HG02973 (cell line): ENCODE results near the gene TRMT11.
"Not testable (repeated sequence)": the region's sequence is repeated elsewhere in the genome, so short reads cannot be mapped to it uniquely, and the experiment has no call there.

Experiments used
- ATAC-seq: cut with Tn5 transposase; IDR thresholded peaks from one replicate; pipeline ENCODE4 v1.9.1; 2021; ENCODE audit warnings: moderate library complexity; ENCODE audit not compliant: unreplicated experiment

TRMT11 gene

DNA sequence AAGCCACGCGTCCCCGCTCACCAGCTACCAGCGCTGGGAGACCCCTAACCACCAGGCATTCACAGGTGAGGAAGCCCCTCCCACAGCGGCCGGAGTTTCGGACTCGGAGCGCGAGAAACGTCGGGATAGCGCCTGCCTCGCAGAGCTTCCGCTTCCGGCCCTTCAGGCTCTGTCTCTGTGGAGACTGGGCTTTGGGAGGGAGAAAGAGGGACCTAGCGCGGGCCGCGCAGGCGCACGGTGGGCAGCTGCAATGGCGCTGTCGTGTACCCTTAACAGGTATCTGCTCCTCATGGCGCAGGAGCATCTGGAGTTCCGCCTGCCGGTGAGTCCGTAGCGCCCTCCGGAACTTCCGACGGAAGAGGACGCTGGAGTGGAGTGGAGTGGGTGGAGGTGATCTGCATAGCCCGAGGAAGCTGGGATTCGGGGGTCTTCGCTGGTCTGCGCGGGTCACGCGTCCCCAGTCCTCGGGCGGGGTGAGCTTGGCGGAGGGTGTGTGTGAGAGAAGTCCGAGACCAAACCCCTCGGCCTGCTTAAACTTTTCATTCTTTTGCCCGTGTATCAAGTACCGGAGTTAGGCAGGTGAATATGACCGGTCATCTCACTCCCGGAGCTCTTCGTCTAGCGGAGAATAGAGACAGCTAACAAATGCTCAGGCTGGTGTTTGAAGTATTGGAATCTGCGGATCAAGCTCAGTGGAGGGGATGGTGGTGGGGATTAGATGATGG is at the start of gene TRMT11:
Gene TRMT11 (plus strand): TSS at position 240 of the 725 bp plus-strand sequence. CDS start 11 bp downstream, at position 251.
- ATAC-seq, result peak; percentile 96

DNA sequence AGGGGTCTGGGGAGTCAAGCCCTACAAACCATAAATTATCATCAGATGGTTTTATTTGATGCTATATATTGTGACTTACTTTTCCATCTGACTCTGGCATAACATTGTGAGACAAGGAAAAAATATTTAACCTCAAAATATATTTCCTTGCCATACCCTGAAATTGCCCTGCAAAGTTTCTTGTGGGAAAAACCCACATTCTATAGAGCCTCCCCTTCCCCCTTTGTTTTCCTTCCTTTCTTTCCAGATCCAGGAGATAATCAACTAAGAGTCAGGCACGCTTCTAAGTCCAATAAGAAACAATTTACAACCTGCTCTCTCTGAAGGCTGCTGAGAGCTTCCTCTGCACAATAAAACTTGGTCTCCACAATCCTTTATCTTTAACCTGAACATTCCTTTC is 47.3 kb upstream of the TRMT11 start:
- no peak for ATAC-seq

DNA sequence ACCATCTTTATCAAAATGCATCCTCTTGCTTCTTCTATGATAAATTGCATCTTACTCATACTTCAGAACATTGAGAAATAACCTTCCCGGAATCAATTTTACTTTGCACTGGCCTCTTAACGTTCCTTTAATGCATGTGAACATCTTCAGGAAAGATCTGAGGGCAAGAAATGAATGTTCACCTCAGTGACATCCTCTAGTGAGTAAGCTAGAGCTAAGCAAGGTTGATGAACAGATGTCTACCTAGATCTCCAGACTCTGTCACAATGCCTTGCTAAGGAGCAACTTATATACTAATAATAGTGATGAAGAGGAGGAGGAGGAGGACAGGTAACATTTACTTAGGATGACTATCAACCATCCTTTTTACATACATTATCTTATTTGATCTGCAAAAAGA is 46.5 kb upstream of the TRMT11 start:
- no peak for ATAC-seq

DNA sequence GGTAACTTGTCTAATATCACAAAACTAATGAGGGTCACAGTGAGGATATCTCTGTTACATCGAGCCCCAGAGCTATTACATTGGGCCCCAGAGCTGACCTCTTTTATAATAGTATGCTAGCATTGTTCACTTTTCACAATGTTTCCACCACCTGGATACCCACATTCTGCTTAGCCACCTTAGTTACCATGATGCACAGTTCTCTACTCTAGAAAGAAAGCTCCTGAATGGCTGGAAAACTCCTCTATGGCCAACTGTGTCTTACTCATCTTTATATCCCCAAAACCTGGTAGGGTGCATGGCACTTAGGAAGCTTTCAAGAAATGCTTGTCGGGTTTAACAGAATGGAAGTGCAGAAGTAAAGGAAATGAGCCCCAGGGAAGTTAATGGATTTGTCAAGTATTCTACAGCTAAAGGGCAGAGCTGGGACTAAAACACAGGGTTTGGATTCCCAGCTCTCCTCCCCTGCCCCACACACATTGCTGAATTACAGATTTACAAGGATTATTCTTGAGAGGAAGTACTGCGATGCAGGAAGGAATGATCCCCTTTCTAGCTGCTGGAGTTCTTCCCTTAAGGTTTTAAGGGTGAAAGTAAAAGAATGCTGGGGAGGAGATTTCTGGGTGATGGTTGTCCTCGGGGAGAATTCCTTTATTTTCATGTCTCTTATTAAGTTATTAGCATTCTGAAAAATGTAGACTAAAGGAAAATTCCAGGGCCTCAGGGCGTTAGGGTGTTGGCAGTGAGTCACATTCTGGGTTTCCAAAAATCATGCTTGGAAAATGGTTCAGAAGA is 45.9 kb upstream of the TRMT11 start:
- no peak for ATAC-seq

DNA sequence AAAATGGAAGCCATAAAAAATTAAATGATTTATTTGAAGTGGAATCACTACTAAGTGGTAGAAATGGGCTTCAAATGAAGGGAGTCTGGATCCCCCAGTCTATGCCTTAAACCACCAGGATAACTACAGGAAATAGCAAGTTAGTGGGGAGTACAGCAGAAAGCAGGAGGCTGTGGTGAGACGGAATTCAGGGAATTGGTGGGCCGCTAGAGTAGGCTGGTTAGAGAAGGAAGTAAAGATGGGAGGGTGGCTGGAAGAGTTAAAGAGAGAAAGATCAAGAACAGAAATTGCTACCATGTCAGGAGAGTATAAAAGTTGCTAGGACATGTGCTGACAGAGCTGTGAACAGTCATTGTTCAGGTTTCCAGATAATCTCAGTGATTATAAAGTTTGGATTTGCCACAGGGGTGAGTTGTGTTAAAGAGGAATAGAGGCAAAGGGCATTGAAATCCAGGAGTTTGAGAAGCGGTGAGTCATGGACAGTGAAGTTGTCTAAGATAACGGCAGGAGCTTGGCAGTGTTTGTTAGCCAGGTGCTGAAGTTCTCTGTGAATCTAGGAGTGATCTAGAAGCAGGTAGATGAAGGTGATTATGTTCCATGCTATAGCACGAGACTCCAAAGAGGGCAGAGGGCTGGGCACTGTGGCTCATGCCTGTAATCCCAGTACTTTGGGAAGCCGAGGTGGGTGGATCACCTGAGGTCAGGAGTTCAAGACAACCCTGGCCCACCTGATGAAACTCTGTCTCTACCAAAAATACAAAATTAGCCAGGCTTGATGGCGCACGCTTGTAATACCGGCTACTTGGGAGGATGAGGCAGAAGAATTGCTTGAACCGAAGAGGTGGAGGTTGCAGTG is 43.4 kb upstream of the TRMT11 start:
- ATAC-seq, result no peak

DNA sequence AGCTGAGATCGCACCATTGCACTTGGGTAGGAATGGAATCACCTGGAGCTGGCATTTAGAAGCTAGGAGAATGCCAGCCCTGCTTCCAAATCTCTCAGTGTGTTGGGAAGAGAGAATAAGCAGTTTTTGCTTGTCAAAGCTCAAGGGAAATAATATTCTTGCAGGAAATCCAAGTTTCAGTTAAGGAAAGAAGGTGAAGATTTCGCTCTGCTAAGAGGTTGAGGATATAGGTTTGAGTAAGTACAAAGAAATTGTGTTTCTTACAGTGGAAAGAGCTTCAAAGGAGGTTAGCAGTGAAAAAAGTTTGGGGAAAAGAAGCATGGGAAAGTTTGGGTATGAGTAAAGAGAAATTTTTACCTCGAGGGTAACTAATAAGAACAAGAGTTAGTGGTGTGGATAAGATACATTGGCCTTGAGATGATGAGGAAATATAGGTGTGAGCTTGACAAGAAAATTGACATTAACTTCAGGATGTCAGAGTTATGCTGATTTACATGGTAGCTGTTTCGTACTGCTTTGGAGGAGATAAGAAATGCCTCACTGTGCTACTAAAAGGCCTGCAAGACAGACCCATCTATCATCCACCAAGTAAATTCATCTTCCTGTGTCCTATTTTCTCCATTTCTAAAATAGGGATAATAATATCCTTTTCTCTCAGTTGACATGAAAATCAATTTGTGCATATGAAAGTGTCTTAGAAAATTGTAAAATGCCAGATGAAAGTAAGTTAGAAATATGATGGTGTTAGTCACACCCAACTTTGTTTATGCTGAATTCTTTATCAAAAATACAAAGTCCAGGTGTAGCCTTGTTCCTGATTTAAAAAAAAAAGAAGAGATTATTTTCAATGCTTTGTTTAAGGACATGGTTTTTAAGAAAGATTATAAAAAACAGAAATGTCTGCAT is 42.6 kb upstream of the TRMT11 start:
- no peak for ATAC-seq

DNA sequence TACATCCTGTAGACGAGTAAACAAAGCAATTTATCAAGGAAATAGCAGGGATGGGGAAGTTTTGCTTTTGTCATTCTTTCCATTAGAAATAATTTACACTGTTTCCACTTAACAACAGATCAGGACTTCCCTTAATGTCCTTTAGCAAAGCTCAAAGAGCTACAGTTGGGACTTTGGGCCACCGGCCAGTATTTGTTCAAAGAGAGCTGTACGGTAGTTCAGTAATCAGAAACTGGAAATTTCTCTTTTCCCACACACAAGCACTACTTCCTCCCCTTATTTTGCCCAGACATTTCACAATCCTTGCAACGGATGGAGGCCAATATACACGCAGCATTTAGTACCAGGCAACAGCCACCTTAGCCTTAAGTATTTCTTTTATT is 41.9 kb upstream of the TRMT11 start:
- no peak for ATAC-seq

DNA sequence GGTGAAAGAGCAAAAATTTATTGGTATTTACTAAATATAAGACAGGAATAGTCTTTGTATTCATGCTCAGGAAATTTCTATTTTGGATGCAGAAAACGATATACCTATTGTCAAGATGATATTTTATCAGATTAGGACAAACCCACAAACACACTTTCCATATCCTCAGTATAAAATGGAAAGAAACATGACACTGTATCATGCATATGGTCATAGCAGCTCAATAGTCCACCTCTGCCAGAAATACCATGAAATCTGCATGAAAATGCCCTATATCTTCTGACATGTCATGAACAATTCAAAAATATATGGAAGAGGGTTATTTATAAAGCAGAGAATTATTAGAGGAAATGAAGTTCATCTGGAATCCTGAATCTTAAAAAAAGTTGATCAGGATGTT is 41.4 kb upstream of the TRMT11 start:
- no peak for ATAC-seq

DNA sequence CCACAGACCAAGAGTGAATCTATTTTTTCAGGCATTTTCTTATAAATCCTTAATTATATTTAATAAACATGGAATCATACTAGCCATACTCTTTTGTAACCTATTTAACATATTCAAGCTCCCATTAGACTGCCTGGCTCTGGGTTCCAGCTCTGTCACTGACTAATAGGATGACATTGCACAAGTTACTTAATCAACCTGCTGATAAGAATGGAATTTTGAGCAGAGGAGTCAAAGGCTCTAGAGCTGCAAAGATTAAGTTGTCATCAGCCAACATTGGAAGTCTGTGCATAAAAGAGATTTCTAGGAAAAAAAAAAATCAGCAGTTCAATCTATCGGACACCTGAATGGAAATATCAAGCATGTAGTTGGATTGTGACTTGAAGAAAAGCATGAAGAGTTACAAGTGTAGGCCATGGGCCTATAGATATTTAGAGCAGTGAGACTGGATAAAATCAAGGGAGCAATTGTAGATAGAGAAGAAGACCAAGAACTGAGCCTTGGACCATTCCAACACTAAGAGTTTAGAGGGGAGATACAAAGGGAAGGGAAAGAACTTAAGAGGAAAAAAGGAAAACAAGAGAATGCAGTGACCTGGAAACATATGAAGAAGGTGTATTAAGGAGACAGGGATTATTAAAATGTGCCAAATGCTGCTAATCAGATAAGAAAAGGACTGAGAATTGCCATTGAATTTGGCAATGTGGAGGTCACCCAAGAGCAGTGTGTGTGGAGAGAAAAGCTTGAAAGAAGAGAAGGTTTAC is 40.8 kb upstream of the TRMT11 start:
- no peak for ATAC-seq

DNA sequence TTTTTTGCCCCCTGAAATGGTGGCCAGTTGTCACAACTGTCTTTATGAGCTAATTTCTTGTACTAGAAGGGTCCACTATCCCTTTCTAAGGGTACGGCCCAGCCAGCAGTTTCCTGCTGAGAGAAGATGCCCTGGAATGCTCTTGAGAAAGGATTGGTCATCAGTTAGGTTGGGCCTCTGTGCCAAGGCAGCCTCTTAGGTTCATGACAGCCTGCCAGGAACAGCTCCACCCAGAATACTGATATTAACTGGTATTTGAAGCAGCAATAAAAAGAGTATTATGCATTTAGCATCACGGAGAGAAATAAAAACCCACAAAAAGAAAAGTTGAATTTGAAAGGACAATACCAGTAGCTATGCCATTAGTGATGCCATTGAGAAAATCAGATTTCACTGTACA is 38.7 kb upstream of the TRMT11 start:
- ATAC-seq, result no peak

DNA sequence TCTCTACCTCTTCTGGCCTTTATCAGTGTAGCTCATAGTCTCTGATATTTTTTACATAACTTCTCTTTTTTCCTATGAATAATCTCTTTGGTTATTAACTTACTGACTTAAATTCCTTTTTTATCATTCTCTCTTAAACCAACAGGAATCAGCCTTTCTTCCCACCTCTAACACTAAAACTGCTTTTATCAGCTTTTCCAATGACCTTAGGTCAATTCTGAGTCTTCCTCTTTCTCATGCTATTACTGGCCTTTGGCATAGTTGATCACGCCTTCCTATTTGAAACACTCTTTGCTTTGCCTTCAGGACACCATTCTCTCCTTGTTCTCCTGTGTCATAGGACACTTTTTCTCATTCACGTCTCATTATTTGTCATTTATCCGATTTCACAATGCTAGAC is 37.9 kb upstream of the TRMT11 start:
- no peak for ATAC-seq

DNA sequence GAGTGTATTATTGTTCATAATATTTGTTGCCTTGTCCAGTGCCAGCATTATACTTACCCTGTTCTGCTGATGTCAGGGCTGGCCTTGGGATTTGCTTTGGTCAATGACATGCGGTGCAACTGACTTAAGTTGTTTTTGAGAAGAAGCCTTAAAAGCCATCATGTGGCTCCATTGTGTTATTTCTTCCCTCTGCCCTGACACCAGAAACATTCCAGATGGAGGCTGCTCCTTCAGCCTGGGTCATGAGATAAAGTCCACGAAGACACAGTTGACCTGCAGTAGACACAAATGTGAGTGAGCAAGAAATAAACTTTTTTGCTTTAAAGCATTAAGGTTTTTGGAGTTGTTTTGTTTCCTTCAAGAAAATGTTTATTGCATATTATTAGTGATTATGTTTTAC is 37.3 kb upstream of the TRMT11 start:
- ATAC-seq, result no peak

DNA sequence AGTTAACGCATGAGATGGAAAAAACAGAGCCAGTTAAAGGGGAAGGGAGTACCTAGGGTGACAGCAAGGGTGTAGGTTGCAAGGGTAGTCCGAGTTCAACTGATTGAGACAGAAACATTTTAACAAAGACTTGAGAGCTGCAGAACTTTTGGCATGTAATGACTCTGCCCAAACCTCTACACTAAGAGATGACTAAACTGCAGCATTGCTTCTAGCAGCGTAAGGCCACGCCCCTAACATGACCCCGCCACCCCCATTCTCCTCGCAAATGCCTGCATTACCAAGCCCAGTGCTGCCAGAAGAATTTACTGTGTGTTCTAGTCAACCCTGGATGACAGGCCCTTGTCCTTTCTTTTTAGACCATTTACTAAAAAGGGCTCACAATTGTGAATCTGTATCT is 36.0 kb upstream of the TRMT11 start:
- no peak for ATAC-seq

DNA sequence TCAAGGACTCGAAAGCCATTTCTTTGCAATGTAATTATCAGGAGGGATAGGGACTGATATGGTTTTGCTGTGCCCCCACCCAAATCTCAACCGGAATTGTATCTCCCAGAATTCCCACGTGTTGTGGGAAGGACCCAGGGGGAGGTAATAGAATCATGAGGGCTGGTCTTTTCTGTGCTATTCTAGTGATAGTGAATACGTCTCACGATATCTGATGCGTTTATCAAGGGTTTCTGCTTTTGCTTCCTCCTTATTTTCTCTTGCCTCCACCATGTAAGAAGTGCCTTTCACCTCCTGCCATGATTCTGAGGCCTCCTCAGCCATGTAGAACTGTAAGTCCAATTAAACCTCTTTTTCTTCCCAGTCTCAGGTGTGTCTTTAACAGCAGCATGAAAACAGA is 35.6 kb upstream of the TRMT11 start:
- not testable (repeated sequence) for ATAC-seq

DNA sequence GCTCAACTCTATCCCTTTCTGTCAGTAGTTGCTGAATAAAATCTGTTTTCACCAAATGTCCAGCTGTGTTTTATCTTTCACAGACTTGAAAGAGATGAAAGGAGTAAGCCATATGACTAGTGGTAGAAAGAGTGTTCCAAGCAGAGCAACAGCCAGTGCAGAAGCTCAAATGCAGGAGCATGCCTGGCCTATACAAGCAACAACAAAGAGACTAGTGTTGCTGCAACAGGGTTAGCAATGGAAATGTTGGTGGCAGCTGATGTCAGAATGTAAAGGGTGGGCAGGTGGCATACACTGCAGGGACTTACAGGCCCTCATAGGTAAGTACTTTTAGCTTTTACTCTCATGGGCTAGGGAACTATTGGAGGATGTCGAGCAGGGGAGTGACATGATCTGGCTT is 35.0 kb upstream of the TRMT11 start:
- ATAC-seq, result no peak

DNA sequence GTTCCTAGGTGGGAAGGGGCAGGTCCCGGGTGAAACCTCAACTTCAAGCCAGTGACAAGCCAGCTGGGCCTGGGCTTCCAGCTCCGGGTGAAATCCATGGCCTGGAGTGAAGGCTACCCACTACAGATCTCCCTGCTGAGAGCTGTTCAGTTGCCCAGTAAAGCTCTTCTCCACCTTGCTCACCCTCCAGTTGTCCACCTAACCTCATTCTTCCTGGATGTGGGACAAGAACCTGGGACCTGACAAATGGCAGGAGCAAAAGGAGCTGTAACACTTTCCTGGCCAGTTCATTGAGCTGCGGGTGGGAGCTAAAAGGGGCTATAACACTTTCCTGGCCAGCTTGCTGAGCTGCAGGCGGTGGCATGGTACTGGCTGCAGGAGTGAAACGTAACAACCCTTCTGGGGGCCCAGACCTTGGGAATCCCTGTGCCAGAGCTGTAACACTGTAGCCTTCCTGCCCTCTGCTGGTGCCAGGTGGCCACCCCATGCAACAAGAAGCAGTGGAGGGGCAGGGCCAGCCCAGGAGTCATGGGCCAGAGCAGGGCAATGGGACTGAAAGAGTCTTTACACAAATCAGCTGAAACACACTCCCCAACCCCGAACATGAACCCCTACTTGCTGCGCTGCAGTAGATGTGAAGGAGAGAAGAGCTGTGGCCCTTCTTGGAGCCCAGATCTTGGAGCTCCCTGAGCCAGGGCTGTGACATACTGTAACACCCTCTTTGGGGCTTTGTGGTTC is 33.4 kb upstream of the TRMT11 start:
- ATAC-seq, result no peak

DNA sequence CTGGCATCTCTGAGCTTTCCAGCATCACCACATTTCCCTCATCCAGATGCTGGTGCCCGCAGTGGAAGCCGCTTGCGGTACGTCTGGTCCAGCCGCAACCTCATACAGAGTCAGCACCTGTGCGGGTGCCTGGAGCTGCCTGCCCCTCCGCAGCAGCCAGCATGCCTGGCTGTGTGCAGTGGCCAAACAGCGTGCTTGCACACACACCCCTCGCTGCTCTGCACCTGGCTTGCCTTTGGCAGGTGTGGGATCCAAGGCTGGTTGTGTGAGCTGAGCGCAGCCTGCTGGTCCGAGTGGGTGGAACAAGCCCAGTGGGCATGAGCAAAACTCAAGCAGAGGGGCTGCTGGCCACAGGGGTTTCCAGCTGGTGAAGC is 32.9 kb upstream of the TRMT11 start:
- no peak for ATAC-seq

DNA sequence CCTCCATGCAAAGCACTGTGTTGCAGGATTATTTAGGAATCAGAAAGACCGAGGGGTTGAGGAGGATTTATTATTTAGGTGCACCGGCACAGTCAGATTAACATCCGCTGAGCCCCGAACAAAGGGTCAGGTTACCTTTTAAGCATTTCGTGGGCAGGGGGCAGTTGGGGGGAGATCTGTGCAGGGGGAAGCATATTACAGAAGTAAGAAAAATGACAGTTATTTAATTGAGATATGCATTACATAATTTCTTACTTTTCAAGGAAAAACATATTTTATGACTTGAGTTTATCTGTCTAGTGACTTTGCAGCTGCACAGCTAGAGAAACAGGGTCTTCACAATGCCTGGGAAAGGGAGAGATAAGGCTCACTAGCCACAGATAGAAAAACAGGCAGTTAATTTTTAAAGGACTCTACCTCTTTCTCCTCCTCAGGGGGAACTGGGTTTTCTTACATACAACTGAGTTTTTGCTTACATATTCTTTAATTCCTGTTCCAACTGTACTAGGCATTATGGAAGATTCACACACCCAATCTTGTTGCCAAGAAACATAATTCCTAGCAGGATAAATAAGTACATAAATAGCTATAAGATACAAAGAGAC is 31.5 kb upstream of the TRMT11 start:
- no peak for ATAC-seq

DNA sequence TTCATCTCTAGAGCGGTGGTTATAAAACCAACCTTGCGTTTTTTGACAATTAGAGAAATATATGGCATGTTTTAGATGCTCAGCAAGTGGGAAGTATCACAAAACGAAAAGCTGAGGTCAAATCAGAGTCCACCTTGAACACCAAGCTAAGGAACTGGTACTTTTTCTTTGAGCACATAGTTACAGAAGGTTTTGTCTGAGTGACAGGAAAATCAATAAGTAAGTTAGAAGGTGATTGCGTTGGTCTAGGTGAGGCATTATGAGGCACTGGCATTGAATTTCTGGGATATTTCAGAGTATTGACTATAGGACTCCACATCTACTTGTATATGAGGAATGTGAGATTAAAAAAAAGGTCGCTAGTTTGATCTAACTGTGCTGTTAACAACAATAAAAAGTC is 30.4 kb upstream of the TRMT11 start:
- no peak for ATAC-seq
